ENCODE measurements around the gene RTP3. TPM values are rescaled to one million over a fixed set of nuclear protein-coding genes. Genes with fewer than 3 reads are reported as not detected.

Gene RTP3
- total RNA-seq, 1 experiment from 2014 or later, result not detected

DNA sequence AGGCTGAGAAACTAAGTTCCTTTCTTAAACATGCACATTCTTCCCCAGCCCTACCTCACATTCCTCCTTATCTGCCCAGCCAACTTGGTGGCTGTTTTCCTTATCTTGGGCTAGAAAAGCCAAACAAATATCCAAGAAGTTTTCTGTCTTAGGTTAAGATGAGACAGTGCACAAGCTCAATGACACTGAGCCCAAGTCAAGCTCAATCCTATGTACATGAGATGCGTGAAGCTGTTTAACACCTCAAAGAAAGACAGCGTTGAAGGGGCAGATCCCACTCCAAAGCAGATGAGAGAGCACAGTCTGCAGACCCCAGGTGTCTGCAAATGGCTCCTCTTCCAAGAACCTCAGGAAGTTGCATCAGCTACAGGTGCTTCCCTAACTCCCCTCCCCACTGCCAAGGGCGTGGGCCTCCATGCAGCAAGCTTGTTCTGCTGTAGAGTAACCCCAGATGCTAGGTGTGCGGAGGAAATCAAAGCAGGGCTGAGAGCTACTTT is 51.7 kb downstream of the RTP3 start:
- CTCF ChIA-PET, result interaction anchor here (2.6 kb wide), 1 partner anchor 9 kb away, joined by 9 read pairs; no protein-coding TSS in a partner anchor
- no peak overlapping the region for H3K9ac ChIP-seq (ENCODE audit: low read length)
- no peaks in the 10 kb centered on the region for H3K9me2 ChIP-seq (ENCODE audit: insufficient read depth)
- H2AFZ ChIP-seq (ENCODE audit: low read depth, low read length, poor library complexity, severe bottlenecking), result no peak overlapping the region
- BruUV-seq (replicated peaks), result no TSS peak
- H3K27ac ChIP-seq (ENCODE audit: low read depth, low read length), result no peak overlapping the region
- no peaks in the 10 kb centered on the region for H3K9me3 ChIP-seq (ENCODE audit: control insufficient read depth in 1 of 2, insufficient read depth in 1 of 2, low read depth in 1 of 2, low read length in 2 of 2)
- POLR2A ChIA-PET, result no interaction called here
- RAD21 ChIA-PET (ENCODE audit: low non-redundant PET in 1 of 2, low total read pairs in 2 of 2, uncharacterized antibody in 2 of 2, unreplicated experiment in 2 of 2), result no interaction called here
- DNase-seq (ENCODE audit: low read depth, low spot score) (no peak), ATAC-seq (no peak)
- 0 out of 2 replicates have a peak, but pooled peaks cover 3% of the 10 kb centered on the region for H3K27me3 ChIP-seq (ENCODE audit: insufficient read depth, low read length)
- intact Hi-C loops (cut with micrococcal nuclease), result no loop called here
- H3K4me1 ChIP-seq (ENCODE audit: control insufficient read depth in 1 of 2, insufficient read depth in 2 of 2, low read length in 2 of 2), result no peaks in the 10 kb centered on the region
- H3K79me2 ChIP-seq (ENCODE audit: insufficient read depth, low read length), result no peaks in the 10 kb centered on the region
- TF ChIP-seq EZH2phosphoT487 (IDR thresholded peaks at IDR 0.05; ENCODE audit: borderline replicate concordance) (no peak), ZFX (IDR thresholded peaks at IDR 0.05) (no peak), YY1 (IDR thresholded peaks at IDR 0.05; ENCODE audit: extremely low read depth, insufficient replicate concordance, low read depth, low read length) (no peak), TCF7L2 (IDR thresholded peaks at IDR 0.05; ENCODE audit: borderline replicate concordance, extremely low read depth, insufficient read depth, insufficient read length) (no peak), CBX3 (IDR thresholded peaks at IDR 0.05; ENCODE audit: low read depth) (no peak), POLR2A (IDR thresholded peaks at IDR 0.05; ENCODE audit: borderline replicate concordance, extremely low read depth, insufficient read depth, insufficient read length) (no peak), SP1 (IDR thresholded peaks at IDR 0.05; ENCODE audit: low read depth) (no peak), ELF1 (IDR thresholded peaks at IDR 0.05; ENCODE audit: borderline replicate concordance, low read depth) (no peak), EGR1 (IDR thresholded peaks at IDR 0.05; ENCODE audit: low read depth) (no peak), POLR2AphosphoS5 (IDR thresholded peaks at IDR 0.05; ENCODE audit: low read depth, low read length) (no peak), RAD21 (IDR thresholded peaks at IDR 0.05; ENCODE audit: low read depth) (no peak), ZNF274 (IDR thresholded peaks at IDR 0.05; ENCODE audit: low read depth, low read length) (no peak), SRF (IDR thresholded peaks at IDR 0.05; ENCODE audit: low read depth) (no peak), SIN3A (IDR thresholded peaks at IDR 0.05; ENCODE audit: low read depth) (no peak), EZH2 (IDR thresholded peaks at IDR 0.05) (no peak)
- TF ChIP-seq, protein P1, sequence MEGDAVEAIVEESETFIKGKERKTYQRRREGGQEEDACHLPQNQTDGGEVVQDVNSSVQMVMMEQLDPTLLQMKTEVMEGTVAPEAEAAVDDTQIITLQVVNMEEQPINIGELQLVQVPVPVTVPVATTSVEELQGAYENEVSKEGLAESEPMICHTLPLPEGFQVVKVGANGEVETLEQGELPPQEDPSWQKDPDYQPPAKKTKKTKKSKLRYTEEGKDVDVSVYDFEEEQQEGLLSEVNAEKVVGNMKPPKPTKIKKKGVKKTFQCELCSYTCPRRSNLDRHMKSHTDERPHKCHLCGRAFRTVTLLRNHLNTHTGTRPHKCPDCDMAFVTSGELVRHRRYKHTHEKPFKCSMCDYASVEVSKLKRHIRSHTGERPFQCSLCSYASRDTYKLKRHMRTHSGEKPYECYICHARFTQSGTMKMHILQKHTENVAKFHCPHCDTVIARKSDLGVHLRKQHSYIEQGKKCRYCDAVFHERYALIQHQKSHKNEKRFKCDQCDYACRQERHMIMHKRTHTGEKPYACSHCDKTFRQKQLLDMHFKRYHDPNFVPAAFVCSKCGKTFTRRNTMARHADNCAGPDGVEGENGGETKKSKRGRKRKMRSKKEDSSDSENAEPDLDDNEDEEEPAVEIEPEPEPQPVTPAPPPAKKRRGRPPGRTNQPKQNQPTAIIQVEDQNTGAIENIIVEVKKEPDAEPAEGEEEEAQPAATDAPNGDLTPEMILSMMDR (IDR thresholded peaks at IDR 0.05 in 2 of 3, conservative IDR thresholded peaks at IDR 0.05 in 1 of 3; ENCODE audit: borderline replicate concordance in 1 of 3, insufficient read depth in 1 of 3, low read depth in 2 of 3, low read length in 2 of 3), result no peak
- TF ChIP-seq, protein P2, sequence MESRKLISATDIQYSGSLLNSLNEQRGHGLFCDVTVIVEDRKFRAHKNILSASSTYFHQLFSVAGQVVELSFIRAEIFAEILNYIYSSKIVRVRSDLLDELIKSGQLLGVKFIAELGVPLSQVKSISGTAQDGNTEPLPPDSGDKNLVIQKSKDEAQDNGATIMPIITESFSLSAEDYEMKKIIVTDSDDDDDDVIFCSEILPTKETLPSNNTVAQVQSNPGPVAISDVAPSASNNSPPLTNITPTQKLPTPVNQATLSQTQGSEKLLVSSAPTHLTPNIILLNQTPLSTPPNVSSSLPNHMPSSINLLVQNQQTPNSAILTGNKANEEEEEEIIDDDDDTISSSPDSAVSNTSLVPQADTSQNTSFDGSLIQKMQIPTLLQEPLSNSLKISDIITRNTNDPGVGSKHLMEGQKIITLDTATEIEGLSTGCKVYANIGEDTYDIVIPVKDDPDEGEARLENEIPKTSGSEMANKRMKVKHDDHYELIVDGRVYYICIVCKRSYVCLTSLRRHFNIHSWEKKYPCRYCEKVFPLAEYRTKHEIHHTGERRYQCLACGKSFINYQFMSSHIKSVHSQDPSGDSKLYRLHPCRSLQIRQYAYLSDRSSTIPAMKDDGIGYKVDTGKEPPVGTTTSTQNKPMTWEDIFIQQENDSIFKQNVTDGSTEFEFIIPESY (IDR thresholded peaks at IDR 0.05; ENCODE audit: extremely low read depth, insufficient replicate concordance, low read length), result no peak
- TF ChIP-seq, protein P3, sequence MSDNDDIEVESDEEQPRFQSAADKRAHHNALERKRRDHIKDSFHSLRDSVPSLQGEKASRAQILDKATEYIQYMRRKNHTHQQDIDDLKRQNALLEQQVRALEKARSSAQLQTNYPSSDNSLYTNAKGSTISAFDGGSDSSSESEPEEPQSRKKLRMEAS (IDR thresholded peaks at IDR 0.05), result no peak
- H3K36me3 ChIP-seq (ENCODE audit: control insufficient read depth in 1 of 2, insufficient read depth in 2 of 2, low read length in 2 of 2), result no peaks in the 10 kb centered on the region
- no peaks in the 10 kb centered on the region for H4K20me1 ChIP-seq (ENCODE audit: insufficient read depth)
- H3K4me2 ChIP-seq (ENCODE audit: low read length), result no peak overlapping the region
- H3K4me3 ChIP-seq (replicated peaks in 1 of 2; ENCODE audit: low read depth in 1 of 2, low read length in 2 of 2), result no peak overlapping the region
